ENCODE results near the gene PPP1R14D.

DNA sequence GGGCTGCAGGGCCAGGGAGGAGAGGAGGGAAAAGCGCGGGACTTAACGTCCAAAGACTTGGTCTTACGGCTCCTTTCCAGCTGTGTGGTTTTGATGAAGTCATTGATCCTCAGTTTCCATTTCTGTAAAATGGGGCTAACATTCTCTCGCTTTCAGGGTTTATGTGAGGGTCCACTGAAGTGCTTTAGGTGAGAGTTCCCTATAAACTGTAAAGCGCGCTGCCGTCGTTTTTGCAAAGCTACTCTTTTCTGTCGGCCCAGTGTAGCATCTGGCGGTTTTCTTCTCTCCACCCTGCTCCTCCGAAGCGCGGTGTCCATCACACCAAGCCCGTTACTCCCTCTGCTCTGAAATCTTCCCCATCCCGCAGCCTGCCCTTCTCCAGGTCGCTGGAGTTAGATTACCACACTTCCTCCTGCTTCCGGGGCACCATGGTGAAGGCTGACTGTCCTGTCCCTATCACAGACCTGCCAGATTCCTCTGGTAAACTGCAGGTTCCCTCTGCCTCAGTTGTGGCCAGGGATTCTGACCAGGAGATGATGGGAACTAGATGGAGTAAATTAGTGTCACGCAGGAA is 20.5 kb downstream of the PPP1R14D start:
- TF ChIP-seq, protein P1, sequence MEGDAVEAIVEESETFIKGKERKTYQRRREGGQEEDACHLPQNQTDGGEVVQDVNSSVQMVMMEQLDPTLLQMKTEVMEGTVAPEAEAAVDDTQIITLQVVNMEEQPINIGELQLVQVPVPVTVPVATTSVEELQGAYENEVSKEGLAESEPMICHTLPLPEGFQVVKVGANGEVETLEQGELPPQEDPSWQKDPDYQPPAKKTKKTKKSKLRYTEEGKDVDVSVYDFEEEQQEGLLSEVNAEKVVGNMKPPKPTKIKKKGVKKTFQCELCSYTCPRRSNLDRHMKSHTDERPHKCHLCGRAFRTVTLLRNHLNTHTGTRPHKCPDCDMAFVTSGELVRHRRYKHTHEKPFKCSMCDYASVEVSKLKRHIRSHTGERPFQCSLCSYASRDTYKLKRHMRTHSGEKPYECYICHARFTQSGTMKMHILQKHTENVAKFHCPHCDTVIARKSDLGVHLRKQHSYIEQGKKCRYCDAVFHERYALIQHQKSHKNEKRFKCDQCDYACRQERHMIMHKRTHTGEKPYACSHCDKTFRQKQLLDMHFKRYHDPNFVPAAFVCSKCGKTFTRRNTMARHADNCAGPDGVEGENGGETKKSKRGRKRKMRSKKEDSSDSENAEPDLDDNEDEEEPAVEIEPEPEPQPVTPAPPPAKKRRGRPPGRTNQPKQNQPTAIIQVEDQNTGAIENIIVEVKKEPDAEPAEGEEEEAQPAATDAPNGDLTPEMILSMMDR (IDR thresholded peaks at IDR 0.05 in 4 of 5, conservative IDR thresholded peaks at IDR 0.05 in 1 of 5), result no peak
- no peak for TF ChIP-seq POLR2A (IDR thresholded peaks at IDR 0.05)

Data from gastrocnemius medialis (tissue), 4 donors.